Stimulated activated naive CD4-positive, alpha-beta T cell treated with Interleukin-2 at 50 U/mL for 16 hours (primary cell): ENCODE results near the gene ZSWIM6.
"Not testable (repeated sequence)": the region's sequence is repeated elsewhere in the genome, so short reads cannot be mapped to it uniquely, and the experiment has no call there.

Source experiments
- DNase-seq: peaks from one replicate; lab custom pipeline; 2025; lab: John Stamatoyannopoulos, UW

Gene ZSWIM6

DNA sequence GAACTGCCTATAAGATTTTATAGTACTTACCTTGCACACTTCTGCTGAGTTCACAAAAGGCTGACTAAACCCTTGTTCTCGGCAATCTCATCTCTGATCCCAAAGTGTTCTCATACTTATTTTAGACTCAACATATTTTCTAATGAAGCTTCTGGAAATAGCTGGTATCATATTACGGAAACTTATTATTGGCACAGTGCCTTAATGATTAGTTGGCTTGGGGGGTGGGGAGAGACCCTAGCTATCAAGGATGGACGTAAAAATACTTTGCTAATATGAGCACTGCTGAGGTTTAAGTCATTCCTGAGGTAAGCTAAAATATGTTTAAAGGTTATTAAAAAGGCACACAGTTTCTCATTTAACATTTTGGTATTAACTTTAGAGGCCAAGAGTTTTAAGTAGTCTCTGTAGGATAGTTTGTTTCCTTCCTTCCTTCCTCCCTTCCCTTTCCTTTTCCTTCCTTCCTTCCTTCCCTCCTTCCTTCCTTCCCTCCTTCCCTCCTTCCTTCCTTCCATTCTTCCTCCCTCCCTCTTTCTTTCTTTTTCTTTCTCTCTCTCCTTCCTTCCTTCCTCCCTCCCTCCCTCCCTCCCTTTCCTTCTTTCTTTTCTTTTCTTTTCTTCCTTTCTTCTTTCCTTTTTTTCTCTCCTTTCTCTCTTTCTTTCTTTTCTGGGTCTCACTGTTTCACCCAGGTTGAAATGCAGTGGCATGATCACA lies 31.5 kb downstream of the ZSWIM6 start:
- no peak for DNase-seq

- no peak for DNase-seq
Observed at GRCh38 chr5:61366497-61367240, 34.6 kb downstream of the ZSWIM6 start.

DNA sequence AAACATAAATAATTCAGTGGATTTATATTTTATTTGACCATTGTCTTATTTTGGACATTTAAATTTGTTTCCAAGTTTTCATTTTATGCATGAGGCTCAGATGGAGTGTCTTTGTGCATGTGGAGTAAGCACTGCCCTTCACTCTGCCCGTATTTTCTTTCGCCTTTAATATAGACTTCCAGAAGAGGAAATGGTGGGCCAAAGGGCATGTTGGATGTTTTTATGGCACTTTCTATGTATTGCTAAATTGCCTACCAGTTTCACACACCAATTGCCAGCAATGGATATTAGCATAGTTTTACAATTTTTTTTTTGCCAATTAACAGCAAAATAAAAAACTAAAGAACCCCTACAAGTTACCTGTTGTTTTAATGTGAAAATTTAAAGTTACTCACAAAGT lies 38.4 kb downstream of the ZSWIM6 start:
- no peak for DNase-seq

- DNase-seq: no peak
Observed at GRCh38 chr5:61371474-61371873, 39.4 kb downstream of the ZSWIM6 start.

- no peak for DNase-seq
Observed at GRCh38 chr5:61379677-61380076, 47.6 kb downstream of the ZSWIM6 start.

DNA sequence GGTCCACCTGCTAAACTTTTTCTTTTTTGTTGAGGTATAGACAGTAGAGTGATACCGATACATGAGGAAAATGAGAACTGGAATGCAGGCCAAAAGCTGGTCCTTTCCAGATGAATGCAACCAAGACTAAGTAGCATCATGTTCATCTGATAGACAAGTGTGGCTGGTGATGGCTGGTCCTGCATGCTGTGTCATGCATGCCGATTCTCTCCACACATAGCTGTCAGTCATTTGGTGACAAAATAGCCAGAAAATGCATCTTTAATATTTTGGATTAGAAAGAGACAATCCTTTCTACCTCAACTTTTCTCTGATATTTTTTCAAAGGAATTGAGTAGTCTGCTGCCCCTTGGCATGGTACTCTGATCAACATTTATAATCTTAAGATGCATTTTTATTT lies 49.9 kb downstream of the ZSWIM6 start:
- no peak for DNase-seq

DNA sequence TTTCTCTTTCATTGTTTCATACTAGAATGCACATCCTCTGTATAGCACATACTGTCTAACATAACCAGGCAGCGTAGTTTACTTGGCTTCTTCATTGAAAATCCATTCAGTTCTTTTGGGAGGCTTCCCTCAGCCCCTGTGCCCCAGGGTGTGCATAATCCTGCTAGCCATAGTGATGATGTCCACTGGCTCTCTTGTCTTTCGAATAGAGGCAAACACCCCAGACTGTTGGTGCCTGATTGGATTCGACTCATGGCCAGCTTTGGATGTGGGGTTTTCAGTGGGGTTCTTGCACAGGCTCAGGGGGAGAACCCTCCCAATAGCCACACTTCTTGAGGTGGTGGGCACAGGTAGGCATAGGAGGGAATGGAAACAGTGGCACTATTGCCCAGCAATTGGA lies 53.6 kb downstream of the ZSWIM6 start:
- DNase-seq: no peak

DNA sequence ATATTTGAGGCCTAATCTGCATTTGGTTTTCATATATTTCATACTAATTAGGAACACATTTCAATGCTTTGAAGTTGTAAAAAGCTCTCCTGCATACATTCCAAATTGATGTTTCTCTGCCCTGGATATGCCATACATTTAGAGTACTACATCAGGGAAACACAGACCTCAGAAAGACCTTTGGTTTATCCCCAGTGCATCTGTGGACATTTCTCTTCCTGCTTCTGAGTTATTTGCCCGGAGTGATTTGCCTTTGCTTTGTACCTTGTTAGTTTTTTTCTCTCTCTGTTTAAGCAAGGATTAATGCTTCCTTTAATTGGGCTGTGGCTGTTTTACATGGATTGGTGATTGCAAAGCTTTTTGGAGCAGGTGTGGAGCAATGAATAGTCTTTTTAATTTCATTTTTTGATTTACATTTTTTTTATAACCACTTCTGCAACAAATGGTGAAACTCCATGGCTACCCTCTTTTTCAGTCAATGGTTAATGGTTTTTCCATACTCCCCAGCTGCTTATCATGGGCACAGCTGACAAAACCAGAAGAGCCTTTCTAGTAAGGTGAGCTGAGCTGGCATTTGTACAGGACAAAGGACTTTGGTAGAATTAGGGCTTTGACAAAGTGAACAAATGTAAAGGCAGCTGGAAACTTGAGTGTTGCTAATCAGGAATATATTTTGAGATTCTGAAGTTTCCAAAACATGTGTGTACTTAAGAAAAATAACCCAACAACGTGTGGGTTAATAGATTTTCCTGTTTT lies 54.2 kb downstream of the ZSWIM6 start:
- DNase-seq: no peak

- no peak for DNase-seq
Observed at GRCh38 chr5:61389609-61390008, 57.6 kb downstream of the ZSWIM6 start.

GRCh38 chr5:61394078-61394704 lies 62.1 kb downstream of the ZSWIM6 start:
- no peak for DNase-seq

GRCh38 chr5:61394793-61395192 lies 62.7 kb downstream of the ZSWIM6 start:
- no peak for DNase-seq

DNA sequence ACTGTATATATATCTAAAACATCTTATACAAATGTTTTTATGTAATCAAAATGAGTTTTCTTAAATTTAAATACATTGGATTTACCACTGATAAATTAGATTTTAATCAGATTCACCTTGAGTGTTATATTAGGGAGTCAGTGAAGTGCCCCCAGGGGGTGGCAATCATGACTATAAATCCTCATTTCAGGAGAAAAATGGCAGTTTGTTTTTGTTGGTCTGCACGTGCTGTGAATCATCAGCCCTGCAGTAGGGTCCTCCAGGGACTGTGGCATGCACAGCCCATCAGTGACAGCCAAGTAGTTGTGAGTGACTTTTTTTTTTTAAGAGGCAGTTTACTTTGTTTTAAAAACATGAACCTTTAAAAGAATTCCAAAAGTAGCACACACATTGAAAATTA lies 65.2 kb downstream of the ZSWIM6 start:
- no peak for DNase-seq

DNA sequence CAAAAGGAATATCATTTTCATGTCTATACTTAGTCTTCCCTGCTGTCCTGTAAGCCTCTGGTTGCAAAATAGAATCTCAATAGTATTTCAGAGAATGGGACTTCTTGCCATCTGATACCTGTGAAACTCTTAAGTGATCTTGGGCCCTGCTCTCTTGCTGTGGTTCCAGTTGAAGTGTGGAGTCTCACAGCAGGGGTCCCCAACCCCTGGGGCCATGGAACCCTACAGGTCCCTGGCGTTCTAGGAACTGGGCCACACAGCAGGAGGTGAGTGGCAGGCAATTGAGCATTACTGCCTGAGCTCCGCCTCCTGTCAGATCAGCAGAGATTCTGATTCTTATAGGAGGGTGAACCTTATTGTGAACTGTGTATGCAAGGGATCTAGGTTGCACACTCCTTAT lies 65.9 kb downstream of the ZSWIM6 start:
- no peak for DNase-seq

GRCh38 chr5:61398440-61398839 lies 66.4 kb downstream of the ZSWIM6 start:
- DNase-seq: no peak

DNA sequence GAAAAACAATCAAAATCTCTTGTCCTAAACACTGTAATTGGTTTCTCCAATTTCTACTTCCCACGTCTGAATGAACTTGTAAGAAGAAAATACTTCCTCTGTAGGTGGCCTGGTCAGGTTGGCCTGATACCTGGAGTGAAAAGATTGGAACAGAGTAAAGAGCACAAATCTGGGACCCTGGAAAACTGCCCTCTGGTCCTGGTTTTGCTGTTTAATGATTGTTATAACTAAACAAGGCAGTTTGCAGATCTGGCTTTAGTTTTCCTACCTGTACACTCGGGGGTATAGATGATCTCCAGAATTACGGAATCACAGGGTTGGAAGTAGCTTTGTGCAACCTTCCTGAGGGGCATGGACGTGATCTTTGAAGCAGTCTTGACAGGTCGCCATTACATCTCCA lies 67.6 kb downstream of the ZSWIM6 start:
- DNase-seq: no peak

DNA sequence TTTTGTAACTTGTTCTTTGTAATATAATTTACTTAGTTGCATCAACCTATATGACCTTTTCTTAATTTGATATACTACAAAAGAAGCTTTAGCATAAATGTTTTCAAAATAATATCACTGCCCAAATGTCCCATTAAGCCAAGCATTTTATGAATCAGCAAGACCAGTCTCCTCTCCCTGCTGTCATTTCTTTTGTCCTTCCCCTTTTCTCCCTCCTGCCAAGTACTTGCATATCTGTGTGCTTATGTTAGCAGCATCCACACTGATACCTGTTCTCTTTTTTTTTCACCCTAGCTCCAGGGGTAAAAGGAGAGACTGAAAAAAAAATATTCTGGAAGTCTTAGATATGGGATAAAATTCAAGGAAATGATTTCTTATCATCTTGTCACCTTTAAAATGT lies 69.7 kb downstream of the ZSWIM6 start:
- DNase-seq: no peak

DNA sequence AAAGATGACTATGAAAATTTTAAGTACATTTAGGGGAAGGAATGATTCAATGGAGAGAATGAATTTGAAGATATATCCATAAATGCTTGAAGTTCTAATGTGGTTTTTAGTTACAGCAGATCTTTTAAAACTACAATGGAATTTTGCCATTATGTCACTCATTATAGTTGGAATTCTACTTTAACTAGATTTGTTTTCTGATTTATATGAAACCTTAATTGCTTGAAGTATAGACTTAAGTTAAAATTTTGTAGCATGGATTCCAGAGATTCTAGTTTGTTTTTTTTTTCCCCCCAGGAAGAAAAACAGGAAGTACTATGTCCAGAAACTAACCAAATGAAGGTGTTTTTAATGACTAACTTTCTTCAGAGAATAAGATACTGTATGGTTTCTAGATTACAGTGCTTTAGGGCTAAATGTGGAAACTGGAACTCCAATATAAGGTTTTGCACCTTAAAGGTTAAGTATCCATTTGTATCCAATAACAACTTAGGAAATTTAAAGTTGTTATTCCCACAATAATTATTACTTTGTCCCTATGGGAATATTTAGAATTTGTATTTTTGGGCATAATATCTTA lies 70.3 kb downstream of the ZSWIM6 start:
- DNase-seq: no peak

- no peak for DNase-seq
Observed at GRCh38 chr5:61402970-61403900, 71.2 kb downstream of the ZSWIM6 start.

GRCh38 chr5:61405511-61406295 lies 73.6 kb downstream of the ZSWIM6 start:
- DNase-seq: no peak

DNA sequence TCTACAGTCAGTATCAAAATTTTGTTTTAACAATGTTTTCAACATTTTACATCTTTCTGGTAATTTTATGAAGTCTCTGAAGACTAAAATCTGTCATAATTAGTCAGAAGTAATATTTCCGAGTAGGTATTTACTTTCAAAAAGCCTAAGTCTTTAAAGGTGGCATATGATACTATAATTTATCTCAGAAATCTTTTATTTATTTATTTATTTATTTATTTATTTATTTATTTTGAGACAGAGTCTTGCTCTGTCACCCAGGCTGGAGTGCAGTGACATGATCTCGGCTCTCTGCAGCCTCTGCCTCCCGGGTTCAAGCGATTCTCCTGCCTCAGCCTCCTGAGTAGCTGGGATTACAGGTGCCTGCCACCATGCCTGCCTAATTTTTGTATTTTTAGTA lies 74.4 kb downstream of the ZSWIM6 start:
- DNase-seq: not testable (repeated sequence)
